ENCODE measurements around the gene EXOSC6.

EXOSC6 gene

DNA sequence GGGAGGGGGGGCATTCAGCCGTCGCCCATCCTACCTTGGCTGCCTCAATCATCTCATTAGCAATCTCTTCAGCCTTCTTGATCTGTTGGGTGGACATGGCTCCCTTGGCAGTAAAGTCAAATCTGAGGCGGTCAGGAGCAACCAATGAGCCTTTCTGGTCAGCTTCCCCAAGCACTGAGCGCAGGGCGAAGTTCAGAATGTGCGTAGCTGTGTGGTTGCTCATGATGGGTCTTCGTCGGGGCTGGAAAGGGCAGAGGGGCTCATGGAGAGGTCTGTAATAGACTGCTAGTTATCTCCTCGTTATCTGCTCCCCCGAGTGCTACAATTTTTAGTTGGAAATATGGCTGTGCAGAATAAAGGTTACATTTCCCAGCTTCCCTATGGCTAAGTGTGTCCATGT is 7.2 kb upstream of the EXOSC6 start:
- DNase-seq (ENCODE audit: extremely low read depth, low read depth) = no peak
- TF ChIP-seq, protein P1, sequence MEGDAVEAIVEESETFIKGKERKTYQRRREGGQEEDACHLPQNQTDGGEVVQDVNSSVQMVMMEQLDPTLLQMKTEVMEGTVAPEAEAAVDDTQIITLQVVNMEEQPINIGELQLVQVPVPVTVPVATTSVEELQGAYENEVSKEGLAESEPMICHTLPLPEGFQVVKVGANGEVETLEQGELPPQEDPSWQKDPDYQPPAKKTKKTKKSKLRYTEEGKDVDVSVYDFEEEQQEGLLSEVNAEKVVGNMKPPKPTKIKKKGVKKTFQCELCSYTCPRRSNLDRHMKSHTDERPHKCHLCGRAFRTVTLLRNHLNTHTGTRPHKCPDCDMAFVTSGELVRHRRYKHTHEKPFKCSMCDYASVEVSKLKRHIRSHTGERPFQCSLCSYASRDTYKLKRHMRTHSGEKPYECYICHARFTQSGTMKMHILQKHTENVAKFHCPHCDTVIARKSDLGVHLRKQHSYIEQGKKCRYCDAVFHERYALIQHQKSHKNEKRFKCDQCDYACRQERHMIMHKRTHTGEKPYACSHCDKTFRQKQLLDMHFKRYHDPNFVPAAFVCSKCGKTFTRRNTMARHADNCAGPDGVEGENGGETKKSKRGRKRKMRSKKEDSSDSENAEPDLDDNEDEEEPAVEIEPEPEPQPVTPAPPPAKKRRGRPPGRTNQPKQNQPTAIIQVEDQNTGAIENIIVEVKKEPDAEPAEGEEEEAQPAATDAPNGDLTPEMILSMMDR (IDR thresholded peaks at IDR 0.05; ENCODE audit: low read depth, low read length) = no peak

DNA sequence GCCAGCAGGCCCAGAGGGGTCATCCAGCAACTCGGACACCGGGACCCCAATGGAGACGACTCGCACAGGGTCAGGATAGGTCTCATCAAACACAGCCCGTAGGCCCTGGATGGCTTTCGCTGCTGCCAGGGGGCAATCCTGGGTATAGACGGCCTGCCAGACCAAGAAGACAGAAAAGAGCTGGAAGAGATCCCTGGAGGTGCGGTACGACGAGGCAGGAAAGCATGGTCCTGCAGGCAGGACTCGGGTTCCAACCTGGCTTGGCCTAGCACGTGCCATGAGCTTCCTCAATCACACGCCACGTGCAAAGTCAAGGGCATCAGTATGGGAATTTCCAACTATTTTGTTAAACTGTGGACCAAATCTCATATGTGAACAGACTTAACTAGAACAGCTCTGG is 6.3 kb upstream of the EXOSC6 start:
- TF ChIP-seq, protein P1 (IDR thresholded peaks at IDR 0.05; ENCODE audit: low read depth, low read length) = no peak
- DNase-seq (ENCODE audit: extremely low read depth, low read depth) = no peak

DNA sequence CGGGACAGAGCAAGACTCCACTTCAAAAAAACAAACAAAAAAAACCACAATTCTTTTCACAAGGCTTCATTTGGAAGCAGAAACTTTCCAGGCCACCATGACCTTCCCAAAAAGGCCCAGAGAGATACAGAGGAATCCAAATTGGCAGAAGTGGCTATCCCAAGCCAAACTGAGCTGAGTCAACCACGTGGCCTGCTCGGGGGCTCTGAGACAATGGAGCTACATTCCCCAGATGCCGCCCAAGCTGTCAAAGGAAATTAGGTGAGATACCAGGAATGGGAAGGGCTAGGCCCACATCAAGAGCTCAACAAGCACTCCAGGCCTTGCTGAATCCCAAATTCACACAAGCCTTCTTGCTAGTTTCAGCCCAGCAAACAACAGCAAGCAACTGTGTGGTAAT is 5.7 kb upstream of the EXOSC6 start:
- DNase-seq (ENCODE audit: extremely low read depth, low read depth) = no peak
- TF ChIP-seq, protein P1 (IDR thresholded peaks at IDR 0.05; ENCODE audit: low read depth, low read length) = no peak

DNA sequence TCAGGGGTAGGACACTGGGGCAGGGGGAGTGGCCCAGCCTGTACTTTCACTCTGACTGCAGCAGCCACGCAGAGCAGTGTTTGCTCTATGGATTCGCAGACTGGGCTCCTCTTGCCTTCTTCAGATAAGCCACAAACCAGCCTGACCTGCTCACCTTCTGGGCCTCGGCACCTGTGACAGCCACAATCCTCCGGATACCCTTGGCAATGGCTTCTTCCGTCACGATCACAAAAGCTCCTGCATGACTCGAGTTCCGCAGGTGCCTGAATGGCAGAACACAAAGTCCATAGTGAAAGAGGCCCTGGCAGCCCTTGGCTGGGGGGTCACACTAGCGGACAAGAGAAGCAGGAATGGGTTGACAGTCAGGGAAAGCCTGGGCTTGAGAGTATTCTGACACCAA is 3.8 kb upstream of the EXOSC6 start:
- TF ChIP-seq, protein P1 (IDR thresholded peaks at IDR 0.05; ENCODE audit: low read depth, low read length) = no peak

DNA sequence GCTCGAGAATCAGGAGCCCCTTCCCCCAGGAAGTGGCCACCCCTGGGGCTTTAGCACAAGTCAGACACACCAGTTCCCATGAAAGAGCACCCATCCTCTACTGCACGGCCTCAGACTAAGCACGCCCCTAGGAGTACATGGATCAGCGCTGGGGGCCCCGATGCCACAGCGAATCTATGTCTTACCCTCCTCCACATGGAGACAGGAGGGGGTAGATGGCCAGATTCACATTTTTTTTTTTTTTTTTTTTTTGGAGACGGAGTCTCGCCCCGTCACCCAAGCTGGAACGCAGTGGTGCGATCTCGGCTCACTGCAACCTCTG is 3.2 kb upstream of the EXOSC6 start:
- no peak for DNase-seq (ENCODE audit: extremely low read depth, low read depth)
- TF ChIP-seq, protein P1 (IDR thresholded peaks at IDR 0.05; ENCODE audit: low read depth, low read length) = no peak

More for the DNA sequence above, 3.8 kb upstream of the EXOSC6 start:
- no peak for DNase-seq (ENCODE audit: extremely low read depth, low read depth)

DNA sequence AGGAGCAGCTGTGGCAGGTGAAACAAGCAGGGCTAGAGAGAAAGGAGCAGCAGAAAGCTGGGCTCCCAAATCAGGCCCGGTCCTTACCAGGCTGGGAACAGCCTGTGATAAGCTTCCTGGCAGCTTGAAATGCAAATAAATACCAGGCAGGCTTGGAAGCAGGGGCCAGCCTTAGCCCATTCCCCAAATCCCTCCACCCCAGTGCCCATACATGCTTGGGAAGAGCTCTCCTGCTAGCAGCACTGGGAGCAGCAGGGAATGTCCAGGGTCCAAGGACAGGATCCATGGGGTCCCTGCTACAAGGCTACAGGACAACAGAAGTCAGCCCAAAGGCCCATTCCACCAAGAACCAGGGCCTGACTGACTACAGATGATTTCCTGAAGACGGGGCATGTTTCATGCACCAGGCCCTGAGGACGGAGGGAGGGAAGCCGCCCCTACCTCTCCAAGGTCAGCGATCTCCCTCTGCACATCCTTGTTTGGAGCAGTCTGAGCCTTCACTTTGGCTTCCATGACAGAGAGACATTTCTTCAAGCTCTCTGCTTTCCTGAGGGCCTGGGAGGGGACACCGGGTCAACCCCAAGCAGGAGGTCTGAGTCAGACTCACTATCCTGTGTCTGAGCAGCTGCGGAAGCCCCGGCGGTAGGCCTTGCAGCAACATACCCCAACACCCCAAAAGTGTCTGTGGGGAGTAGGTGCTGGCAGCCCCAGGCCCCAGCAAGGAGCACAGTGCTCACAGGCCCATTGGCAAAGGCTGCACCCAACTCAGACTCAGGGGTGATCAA is 2.6 kb upstream of the EXOSC6 start:
- no peak for DNase-seq (ENCODE audit: extremely low read depth, low read depth)
- TF ChIP-seq, protein P1 (IDR thresholded peaks at IDR 0.05; ENCODE audit: low read depth, low read length) = no peak

DNA sequence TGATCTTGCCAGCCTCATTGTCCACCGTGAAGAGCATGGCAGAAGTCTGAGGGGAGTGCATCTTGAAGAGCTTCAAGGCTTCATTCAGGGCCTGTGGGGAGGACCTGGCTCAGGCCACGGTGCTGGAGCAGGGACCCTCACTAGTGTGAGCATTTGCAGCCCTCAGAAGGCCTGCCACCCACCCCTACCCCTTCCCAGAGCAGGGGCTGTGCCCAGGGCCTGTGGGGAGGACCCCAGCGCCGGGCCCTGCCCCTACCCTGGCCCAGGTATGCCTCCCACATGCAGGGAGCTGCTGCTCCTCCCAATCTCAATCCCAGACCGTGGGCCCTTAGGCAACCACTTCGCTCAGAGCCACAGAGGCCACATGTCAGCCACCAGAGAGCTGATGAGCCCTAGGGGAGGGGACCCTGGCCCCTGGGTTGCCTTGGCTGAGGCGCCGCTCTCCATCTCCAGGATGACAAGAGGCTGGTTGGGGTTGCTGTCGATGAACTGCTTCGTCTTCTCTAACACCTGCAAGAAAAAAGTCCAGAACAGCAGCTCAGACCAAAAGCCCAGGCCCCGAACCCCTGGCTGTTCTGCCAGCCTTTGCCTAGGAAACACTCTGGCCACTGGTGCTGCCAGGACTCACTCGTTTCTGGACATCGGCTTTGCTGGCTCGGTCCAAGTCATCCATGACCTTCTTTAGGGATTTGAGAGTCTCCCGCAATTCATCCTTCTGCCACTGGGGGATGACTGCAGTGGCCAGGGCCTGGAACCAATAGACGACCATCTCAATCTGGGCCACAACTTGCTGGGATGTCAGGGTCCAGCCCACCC is 1.8 kb upstream of the EXOSC6 start:
- no peak for DNase-seq (ENCODE audit: extremely low read depth, low read depth)
- TF ChIP-seq, protein P1 (IDR thresholded peaks at IDR 0.05; ENCODE audit: low read depth, low read length) = peak; percentile 49
